AG04449 (cell line): Measurements from ENCODE around the gene SERTM1.

ENCODE experiments used
- CTCF ChIA-PET: fragments of 350-600 bp; formaldehyde crosslinking; extraction: SDS; loops from one replicate; lab custom pipeline; 2021; ENCODE audit warnings: antibody characterized with exemption; lab: Yijun Ruan, JAX
- POLR2A ChIA-PET: fragments of 400-600, 350-600 bp; formaldehyde crosslinking; extraction: SDS; loops from one replicate; lab custom pipeline; 2020; ENCODE audit warnings: antibody characterized with exemption, inconsistent platforms; lab: Yijun Ruan, JAX
- DNase-seq: peaks from one replicate; pipeline ENCODE4 v3.0.0-alpha.2; 2010; ENCODE audit warnings: low read depth, low spot score
- H3K4me3 ChIP-seq: 2 replicates; pipeline ENCODE4 v1.5.1; 2011; ENCODE audit warnings: low read depth, mild to moderate bottlenecking, control low read depth, low read length
- CTCF ChIP-seq: IDR thresholded peaks from one replicate; pipeline ENCODE4 v1.5.1; 2011; ENCODE audit warnings: mild to moderate bottlenecking, moderate library complexity, low read length, control low read depth, inconsistent platforms; ENCODE audit not compliant: insufficient read depth; ENCODE audit errors: missing control alignments

Gene SERTM1

DNA sequence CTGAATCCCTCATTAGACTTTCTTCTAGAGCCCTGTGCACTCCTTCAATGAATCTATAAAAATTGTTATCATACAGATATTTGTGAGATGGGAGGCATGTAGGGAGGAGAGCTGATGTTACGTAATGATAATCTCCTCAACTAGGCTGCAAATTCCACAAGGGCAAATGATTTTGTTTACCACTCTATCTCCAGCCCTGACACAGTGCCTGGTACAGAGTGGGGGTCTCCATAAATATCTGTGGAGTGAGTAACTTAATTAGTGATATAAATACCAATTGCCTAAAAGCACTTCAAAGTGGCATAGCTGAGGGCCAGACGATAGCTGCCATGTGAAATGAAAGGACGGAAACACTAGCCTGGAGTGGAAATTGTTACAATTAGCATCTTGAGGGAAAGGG, 54.2 kb downstream of the SERTM1 start:
- no peak for DNase-seq
- ChIA-PET POLR2A (no interaction called here), CTCF (interaction anchor here (1.0 to 8.5 kb wide), 4 partner anchors 9 to 454 kb away, joined by 3 to 57 read pairs (median 4); no protein-coding TSS in a partner anchor)
- no peak overlapping the region for H3K4me3 ChIP-seq
- TF ChIP-seq CTCF, result no peak

- ChIA-PET CTCF (interaction anchor here (0.6 to 6.4 kb wide), 40 partner anchors 9 to 758 kb away, joined by 3 to 97 read pairs (median 4); partner anchors contain the start of gene CCDC169), POLR2A (interaction anchor here (0.7 kb wide), 1 partner anchor 210 kb away, joined by 3 read pairs; no protein-coding TSS in a partner anchor)
- no peak overlapping the region for H3K4me3 ChIP-seq
- DNase-seq, result peak; percentile 14
- peak; percentile 42 for TF ChIP-seq CTCF
Measured at GRCh38 chr13:36736119-36736726, 62.4 kb downstream of the SERTM1 start.

DNA sequence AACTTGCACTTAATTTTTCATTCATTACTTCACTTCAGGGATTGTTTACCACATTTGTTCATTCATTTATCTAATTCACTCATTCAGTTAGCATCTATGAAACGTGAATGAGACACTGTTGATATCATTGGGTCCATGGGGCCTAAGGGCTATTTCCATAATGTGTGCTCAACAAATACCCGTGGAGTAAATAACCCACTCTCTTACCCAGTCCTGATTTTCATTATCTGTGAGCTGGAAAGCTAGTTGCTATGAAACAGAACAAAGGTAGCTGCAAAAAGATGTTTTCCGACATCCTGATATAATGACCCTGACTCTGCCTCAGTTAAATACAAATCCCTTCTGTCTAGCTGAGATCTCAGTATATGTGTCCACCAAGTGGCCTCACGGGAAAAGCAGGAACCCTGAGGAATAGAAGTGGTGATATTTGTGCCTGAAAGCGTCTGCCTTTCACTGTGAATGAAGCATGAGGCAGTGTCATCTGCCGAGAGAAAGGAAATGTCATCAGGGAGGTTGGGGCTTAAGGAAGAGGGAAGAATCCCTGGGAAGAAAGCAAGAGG, 63.8 kb downstream of the SERTM1 start:
- H3K4me3 ChIP-seq, result no peak overlapping the region
- DNase-seq, result no peak
- no peak for TF ChIP-seq CTCF
- CTCF ChIA-PET, result interaction anchor here (0.6 to 6.4 kb wide), 14 partner anchors 7 to 759 kb away, joined by 3 to 97 read pairs (median 16); no protein-coding TSS in a partner anchor
- POLR2A ChIA-PET, result no interaction called here

DNA sequence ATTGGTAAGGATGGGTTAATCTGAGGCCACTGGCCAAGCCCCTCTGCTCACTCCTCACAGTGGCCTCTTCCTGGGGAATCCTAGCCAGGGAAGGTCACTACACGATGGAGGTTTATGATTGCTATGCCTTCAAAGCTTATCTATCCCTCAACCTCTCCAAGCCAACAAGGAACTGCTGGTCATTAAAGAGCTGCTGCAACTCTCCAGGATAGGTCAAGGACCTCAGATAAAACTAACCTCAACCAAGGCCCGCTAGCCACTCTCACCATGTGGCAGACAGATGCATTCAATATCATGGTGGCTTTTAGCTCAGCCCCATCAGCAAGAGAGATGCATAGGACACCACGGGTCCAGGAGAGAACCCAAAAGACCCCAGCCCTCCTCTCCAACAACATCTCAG, 71.6 kb downstream of the SERTM1 start:
- TF ChIP-seq CTCF, result no peak
- POLR2A ChIA-PET, result no interaction called here
- CTCF ChIA-PET, result interaction anchor here (0.7 to 3.9 kb wide), 3 partner anchors 11 to 325 kb away, joined by 3 to 41 read pairs (median 15); no protein-coding TSS in a partner anchor

DNA sequence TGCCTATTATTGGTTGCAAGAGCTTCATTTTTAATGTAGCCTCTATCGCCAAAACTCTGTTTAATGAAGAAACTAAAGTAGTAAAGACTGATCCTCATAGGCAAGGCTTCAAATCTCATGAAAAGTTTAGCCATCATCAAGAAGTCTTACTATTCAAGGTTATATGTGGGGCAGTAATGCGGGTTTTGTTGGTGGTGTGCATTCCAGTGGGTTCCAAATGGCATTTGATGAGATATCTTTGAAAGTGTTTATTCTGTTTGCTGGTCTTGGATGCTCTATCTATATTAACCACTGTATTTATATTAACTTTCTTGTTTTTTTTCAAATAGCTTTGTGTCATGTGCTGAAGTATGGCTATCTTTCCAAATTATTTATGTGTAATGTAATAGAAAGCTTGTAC, 72.2 kb downstream of the SERTM1 start:
- ChIA-PET CTCF (interaction anchor here (0.7 to 3.9 kb wide), 3 partner anchors 9 to 326 kb away, joined by 3 to 41 read pairs (median 15); no protein-coding TSS in a partner anchor), POLR2A (no interaction called here)
- DNase-seq, result no peak
- H3K4me3 ChIP-seq, result no peak overlapping the region
- no peak for TF ChIP-seq CTCF

More for the DNA sequence above, 71.6 kb downstream of the SERTM1 start:
- no peak overlapping the region for H3K4me3 ChIP-seq
- DNase-seq, result no peak
